Effector memory CD4-positive, alpha-beta T cell (primary cell): ENCODE measurements around the gene ARL6IP4.
A peak's percentile ranks its signal among the peaks of the same experiment; 100 is the strongest.
"Not testable (repeated sequence)": the region's sequence is repeated elsewhere in the genome, so short reads cannot be mapped to it uniquely, and the experiment has no call there.

Source experiments
- DNase-seq, 3 donors: peaks; one replicate each; pipeline ENCODE4 v3.0.0-alpha.2; 2020
- H3K27ac ChIP-seq: 2 replicates; pipeline ENCODE4 v1.7.0; 2013; ENCODE audit warnings: mild to moderate bottlenecking, low read length, moderate library complexity; ENCODE audit not compliant: insufficient read depth, poor library complexity, severe bottlenecking
- H3K27me3 ChIP-seq: replicated peaks from 2 replicates; pipeline ENCODE4 v1.7.0; 2013; ENCODE audit warnings: mild to moderate bottlenecking, low read length; ENCODE audit not compliant: insufficient read depth, control insufficient read depth, poor library complexity, severe bottlenecking
- H3K36me3 ChIP-seq: 2 replicates; pipeline ENCODE4 v1.7.0; 2013; ENCODE audit warnings: mild to moderate bottlenecking, low read length, moderate library complexity; ENCODE audit not compliant: control insufficient read depth, insufficient read depth
- H3K4me1 ChIP-seq: 2 replicates; pipeline ENCODE4 v1.7.0; 2013; ENCODE audit warnings: low read length, mild to moderate bottlenecking; ENCODE audit not compliant: control insufficient read depth, insufficient read depth, poor library complexity, severe bottlenecking
- H3K4me3 ChIP-seq: 2 replicates; pipeline ENCODE4 v1.7.0; 2013; ENCODE audit warnings: low read length, low read depth, mild to moderate bottlenecking; ENCODE audit not compliant: insufficient read depth, poor library complexity, severe bottlenecking
- H3K9me3 ChIP-seq: 2 replicates; pipeline ENCODE4 v1.7.0; 2013; ENCODE audit warnings: mild to moderate bottlenecking, low read length, moderate library complexity; ENCODE audit not compliant: control insufficient read depth
- total RNA-seq, 3 donors: gene quantifications; one replicate each; lab custom pipeline; 2026; lab: John Stamatoyannopoulos, UW

ARL6IP4 gene
- total RNA-seq: 0.70 to 1.2 (median 0.77) reads per million in 3 donors

DNA sequence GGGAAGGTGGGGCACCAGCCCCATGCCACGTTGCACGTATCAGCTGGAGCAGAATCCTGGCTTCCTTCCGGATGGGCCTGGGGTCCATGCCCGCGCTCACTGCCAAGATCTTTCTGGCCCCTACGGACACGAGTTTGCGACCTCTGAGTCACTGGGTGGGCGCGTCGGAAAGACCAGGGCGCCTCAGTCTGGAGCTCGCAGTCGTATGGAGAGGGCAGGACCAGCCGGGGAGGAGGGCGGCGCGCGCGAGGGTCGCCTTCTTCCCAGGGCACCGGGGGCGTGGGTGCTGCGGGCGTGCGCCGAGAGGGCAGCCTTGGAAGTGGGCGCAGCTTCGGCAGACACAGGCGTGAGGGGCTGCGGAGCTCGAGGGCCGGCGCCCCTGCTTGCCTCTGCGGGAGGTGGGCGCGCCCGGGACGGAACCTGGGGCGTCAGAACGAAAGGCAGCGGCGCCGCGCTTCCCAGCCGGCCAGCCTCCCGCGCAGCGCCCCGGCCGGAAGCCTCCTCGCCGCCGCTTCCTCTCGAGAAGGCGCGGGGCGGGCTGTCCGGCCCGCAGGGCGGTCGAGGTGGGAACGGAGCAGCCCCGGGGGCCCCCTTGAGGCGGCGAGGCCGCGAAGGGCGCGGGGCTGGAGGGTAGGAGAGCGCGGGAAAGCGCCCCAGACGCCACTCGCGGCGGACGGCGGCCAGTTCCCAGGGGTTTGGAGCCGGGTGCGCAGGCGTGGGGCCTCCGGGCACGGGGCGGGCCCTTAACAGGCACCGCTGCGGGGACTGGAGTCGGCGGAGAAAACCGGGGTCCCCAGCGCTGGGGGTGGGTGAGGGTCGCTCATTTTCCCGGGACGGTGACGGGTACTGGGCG lies at the start of gene ARL6IP4:
Gene ARL6IP4, plus strand, starts transcription at position 499 of the 853 bp plus-strand sequence. CDS start 459 bp downstream, outside the sequence.
- Histone ChIP-seq H3K4me1 (peaks cover 45% of the 10 kb centered on the region), H3K27me3 (no peaks in the 10 kb centered on the region), H3K27ac (peak within 1 kb of the TSS; percentile 64), H3K9me3 (no peaks in the 10 kb centered on the region), H3K36me3 (peaks cover 8% of the 10 kb centered on the region), H3K4me3 (peak within 1 kb of the TSS; percentile 88)
- DNase-seq: peak; percentile 39 to 51 (median 50)

DNA sequence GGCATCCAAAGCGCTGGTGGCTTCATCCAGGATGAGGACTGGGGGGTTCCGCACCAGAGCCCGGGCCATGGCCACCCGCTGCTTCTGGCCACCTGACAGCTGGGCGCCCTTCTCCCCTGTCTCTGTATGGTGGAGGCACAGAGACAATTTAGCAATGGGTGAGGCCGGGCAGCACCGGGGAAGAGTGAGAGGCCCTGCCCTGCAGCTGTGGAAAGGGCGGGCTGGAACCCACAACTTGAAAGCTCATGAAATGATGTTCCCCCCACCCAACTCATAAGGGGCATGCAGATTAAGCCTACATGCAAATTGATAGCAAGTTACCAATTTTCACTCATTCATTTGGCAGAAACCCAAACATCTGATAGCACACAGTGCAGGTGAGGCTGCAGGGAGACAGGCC lies 48.3 kb upstream of the ARL6IP4 start:
- Histone ChIP-seq H3K9me3 (no peaks in the 10 kb centered on the region), H3K27ac (no peak overlapping the region), H3K4me1 (no peaks in the 10 kb centered on the region), H3K27me3 (no peaks in the 10 kb centered on the region), H3K4me3 (no peak overlapping the region), H3K36me3 (no peaks in the 10 kb centered on the region)
- DNase-seq: no peak

GRCh38 chr12:122934722-122935121 lies 45.8 kb upstream of the ARL6IP4 start:
- DNase-seq: no peak
- Histone ChIP-seq H3K27ac (no peak overlapping the region), H3K36me3 (no peaks in the 10 kb centered on the region), H3K9me3 (no peaks in the 10 kb centered on the region), H3K27me3 (no peaks in the 10 kb centered on the region), H3K4me3 (no peak overlapping the region), H3K4me1 (no peaks in the 10 kb centered on the region)

GRCh38 chr12:122935318-122935717 lies 45.2 kb upstream of the ARL6IP4 start:
- Histone ChIP-seq H3K4me3 (no peak overlapping the region), H3K27ac (no peak overlapping the region), H3K27me3 (no peaks in the 10 kb centered on the region), H3K4me1 (no peaks in the 10 kb centered on the region), H3K9me3 (no peaks in the 10 kb centered on the region), H3K36me3 (no peaks in the 10 kb centered on the region)
- DNase-seq: no peak

DNA sequence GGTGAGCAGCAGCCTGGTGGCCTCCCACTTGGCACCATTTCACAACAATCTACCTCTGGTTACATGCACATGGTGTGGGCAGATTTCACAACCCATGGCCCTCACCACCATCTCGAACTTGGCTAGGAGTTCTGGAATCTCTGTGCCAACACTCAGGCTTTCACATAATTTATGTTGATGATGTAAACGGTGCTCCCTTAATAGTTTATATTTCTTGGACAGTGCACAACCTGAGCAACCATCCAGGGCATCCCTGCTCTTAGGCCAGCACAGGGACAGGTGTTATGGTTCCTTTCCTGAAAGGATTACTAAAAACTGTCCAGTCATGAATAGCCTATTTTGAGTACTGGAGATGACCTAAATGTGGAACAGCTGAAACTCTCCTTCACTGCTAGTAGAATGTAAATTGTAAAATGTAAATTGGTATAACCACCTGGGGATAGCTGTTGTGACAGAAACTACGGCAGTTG lies 42.8 kb upstream of the ARL6IP4 start:
- H3K4me1 ChIP-seq: no peaks in the 10 kb centered on the region
- no peak for DNase-seq
- no peaks in the 10 kb centered on the region for H3K27me3 ChIP-seq
- no peak overlapping the region for H3K4me3 ChIP-seq
- no peaks in the 10 kb centered on the region for H3K9me3 ChIP-seq
- no peaks in the 10 kb centered on the region for H3K36me3 ChIP-seq
- no peak overlapping the region for H3K27ac ChIP-seq

DNA sequence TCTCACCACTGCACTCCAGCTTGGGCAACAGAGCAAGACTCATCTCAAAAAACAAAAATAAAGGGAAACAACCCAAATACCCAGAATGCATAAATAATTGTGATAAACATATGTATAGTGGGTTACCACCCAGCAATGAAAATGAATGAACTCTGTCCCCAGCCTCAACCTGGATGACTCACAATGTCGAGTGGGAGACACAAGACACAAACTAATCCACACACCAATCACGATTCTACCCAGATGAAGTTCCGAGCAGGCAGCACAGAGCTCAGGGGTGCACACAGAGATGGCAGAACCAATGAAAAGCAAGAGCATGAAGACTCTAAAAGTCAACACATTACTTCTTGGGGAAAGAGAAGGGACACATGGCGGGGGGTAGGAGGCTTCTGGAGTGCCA lies 41.4 kb upstream of the ARL6IP4 start:
- no peak overlapping the region for H3K4me3 ChIP-seq
- H3K36me3 ChIP-seq: no peaks in the 10 kb centered on the region
- H3K27ac ChIP-seq: no peak overlapping the region
- H3K4me1 ChIP-seq: no peaks in the 10 kb centered on the region
- no peak for DNase-seq
- H3K9me3 ChIP-seq: no peaks in the 10 kb centered on the region
- H3K27me3 ChIP-seq: no peaks in the 10 kb centered on the region

DNA sequence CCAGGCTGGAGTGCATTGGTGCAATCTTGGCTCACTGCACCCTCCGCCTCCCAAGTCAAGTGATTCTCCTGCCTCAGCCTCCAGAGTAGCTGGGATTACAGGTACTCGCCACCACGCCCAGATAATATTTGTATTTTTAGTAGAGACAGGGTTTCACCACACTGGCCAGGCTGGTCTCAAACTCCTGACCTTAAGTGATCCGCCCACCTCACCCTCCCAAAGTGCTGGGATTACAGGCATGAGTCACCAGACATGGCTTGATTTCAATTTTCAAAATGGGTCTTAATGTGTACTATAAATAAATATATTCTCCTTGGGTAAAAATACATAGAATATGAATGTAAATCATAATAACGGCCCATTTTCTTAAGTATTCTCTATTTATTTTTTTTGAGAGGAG lies 39.1 kb upstream of the ARL6IP4 start:
- H3K9me3 ChIP-seq, H3K36me3 ChIP-seq, H3K27ac ChIP-seq, H3K27me3 ChIP-seq, DNase-seq, H3K4me1 ChIP-seq, H3K4me3 ChIP-seq: not testable (repeated sequence)

- H3K9me3 ChIP-seq: no peaks in the 10 kb centered on the region
- H3K27ac ChIP-seq: no peak overlapping the region
- no peaks in the 10 kb centered on the region for H3K27me3 ChIP-seq
- peaks cover 6% of the 10 kb centered on the region for H3K4me1 ChIP-seq
- H3K4me3 ChIP-seq: no peak overlapping the region
- DNase-seq: no peak
- H3K36me3 ChIP-seq: no peaks in the 10 kb centered on the region
These were observed 37.8 kb upstream of the ARL6IP4 start for GRCh38 chr12:122942637-122943036.

- Histone ChIP-seq H3K9me3 (no peaks in the 10 kb centered on the region), H3K27me3 (no peaks in the 10 kb centered on the region), H3K4me1 (peaks cover 6% of the 10 kb centered on the region), H3K4me3 (no peak overlapping the region), H3K36me3 (no peaks in the 10 kb centered on the region), H3K27ac (no peak overlapping the region)
- DNase-seq: no peak
These were observed 37.3 kb upstream of the ARL6IP4 start for GRCh38 chr12:122943196-122943595.
